RKO (cell line): ENCODE data around the gene VEGFB.

Experiments
- DNase-seq: peaks from one replicate; pipeline ENCODE4 v3.0.0-alpha.2; 2016; ENCODE audit warnings: low spot score

Gene VEGFB

DNA sequence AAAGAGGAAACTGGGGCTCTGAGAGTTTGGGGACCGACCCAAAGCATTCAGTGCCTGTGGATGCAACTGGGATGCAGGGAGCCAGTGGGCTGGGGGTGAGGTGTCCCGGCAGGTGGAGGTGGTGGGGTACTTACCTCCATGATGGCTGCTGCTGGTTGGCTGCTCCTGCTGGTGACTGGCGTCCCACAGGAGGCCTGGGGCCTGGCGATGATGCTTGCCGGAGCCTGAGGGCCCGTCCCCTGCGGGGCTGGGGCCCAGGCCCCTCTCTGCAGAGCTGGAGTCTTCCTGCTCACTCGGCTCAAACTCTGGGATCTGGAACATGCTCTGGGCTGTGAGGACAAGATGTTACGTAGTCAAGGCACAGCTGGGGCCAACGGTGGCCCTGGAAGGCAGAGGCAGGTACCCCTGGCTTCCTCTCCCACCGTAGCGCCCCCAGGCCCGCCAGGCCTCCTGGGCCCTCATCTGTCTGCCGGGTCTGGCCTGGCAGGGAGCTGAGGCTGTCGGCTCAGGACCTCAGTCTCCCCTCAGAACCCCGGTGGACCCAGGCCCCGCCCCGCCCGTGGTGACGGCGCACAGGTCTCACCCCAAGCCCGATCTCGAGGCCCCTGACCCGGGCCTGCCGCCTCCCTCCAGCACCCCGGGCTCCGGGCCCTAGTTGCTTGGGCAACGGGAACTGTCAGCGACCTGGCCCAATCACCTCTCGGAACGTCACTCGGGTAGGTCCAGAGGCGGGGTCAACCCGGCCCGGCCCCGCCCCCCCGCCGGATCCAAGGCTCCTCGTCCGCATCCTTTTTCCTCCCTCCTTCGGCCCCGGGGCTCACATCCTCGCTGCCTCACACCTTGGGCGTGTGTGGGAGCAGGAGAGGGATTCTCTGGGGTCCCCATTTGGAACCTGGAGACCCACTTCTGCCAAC lies 49.9 kb downstream of the VEGFB start, which contains the start of gene BAD:
TSS of gene BAD (minus strand) at position 618 of the 914 bp plus-strand sequence. CDS start at position 321, 297 bp downstream.
- DNase-seq = peak; percentile 93

DNA sequence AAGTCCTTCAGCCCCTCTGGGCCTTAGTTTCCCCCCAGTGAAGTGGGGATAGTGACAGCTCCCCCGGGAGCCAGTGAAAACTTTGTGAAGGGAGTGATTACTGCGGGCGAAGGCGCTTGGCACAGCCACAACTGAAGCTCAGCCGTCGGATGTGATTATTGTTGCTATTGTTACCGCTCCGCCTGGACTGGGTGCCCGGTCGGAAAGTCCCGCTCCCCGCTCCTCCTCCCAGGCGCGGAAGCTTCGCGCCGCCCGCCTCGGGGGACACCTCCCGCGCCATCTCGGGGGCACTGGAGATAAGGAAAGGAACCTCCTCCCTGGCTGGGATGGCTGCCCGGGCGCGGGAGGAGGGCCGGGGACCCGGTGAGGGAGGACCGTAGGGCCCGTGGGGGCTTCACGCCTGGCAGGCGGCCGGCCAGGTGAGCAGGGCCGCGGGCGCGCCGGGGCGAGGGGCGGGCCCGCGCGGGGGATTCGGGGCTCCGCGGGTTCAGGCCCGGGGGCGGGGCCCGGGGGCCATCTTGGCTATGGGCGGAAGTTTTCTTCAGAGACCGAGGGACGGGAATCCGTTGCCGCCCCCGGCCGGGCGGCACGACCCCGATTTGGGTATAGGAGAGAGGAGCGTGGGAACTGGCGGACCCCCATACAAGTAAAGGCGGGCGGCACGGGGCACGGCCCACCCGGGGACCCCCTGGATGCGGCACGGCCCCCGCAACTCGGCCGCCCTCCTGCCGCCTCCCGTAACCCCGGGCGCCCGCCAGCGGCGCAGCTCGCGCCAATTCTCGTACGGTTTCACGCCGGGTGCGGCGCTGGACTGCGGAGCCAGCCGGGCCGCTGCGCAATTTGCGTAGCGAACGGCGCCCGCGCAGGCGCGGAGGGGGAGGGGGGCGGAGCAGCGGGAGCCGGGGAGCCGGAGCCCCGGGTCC lies 50.8 kb downstream of the VEGFB start, which contains the start of gene GPR137:
TSS of gene GPR137 (plus strand) at position 887 of the 923 bp plus-strand sequence. CDS start 677 bp downstream, outside the sequence.
- peak; percentile 63 for DNase-seq

DNA sequence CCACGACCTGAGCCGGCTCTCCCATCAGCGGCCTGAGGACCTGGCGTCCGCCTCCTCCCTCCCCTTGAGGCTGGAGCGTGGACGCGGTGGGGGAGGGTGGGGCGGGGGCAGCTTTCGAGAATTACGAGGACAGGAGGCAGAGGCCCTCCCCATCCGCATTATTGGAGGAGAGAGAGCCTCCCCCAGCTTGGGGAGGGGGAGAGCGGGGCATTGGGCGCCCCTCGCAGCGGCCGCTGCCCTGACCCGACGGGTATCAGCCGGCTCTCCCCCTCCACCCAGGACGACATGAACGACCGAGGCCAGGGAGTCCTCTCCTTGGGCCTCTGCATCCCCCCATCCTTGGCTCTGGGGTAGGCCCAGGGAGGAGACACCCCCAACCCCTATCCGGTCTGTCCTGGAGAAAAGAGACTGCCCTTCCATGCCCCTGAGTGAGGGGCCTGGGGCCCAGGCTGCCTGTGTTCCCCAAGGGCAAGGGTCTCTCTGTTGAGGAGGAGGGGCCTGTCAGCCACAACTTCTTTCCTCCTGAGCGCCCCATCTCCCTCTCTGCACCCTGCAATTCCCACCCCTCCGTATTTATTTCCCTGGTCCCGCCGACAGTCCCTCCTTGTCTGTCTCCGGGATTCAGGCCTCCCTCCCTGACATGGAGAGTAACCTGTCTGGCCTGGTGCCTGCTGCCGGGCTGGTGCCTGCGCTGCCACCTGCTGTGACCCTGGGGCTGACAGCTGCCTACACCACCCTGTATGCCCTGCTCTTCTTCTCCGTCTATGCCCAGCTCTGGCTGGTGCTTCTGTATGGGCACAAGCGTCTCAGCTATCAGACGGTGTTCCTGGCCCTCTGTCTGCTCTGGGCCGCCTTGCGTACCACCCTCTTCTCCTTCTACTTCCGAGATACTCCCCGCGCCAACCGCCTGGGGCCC lies 51.8 kb downstream of the VEGFB start:
- DNase-seq = peak; percentile 47

DNA sequence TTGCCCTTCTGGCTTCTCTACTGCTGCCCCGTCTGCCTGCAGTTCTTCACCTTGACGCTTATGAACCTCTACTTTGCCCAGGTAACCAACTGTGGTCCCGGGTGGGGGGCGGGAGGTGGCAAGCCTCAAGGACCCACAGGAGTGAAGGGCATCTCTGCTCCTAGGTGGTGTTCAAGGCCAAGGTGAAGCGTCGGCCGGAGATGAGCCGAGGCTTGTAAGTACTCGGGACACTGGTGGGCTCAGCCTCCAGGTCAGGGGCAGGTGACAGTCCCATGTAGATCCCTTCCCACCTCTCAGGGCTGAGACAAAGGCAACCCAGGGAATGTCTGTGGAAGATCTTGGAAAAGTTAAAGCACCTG lies 52.4 kb downstream of the VEGFB start:
- DNase-seq = no peak

DNA sequence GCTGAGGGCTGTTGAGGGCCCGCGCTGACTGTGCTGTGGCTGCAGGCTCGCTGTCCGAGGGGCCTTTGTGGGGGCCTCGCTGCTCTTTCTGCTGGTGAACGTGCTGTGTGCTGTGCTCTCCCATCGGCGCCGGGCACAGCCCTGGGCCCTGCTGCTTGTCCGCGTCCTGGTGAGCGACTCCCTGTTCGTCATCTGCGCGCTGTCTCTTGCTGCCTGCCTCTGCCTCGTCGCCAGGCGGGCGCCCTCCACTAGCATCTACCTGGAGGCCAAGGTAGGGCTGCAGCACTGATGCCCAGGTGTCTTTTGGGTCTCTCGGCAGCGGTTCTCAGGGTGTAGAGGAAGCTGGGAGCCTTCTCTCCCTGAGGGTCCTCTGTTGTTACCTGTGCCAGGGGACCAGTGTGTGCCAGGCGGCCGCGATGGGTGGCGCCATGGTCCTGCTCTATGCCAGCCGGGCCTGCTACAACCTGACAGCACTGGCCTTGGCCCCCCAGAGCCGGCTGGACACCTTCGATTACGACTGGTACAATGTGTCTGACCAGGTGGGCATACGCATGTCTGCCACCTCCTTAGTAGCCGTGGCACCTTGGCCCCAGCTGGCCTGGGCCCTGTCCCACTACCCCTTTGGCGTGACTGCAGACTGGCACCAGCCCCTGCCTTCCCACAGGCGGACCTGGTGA lies 53.4 kb downstream of the VEGFB start:
- no peak for DNase-seq

DNA sequence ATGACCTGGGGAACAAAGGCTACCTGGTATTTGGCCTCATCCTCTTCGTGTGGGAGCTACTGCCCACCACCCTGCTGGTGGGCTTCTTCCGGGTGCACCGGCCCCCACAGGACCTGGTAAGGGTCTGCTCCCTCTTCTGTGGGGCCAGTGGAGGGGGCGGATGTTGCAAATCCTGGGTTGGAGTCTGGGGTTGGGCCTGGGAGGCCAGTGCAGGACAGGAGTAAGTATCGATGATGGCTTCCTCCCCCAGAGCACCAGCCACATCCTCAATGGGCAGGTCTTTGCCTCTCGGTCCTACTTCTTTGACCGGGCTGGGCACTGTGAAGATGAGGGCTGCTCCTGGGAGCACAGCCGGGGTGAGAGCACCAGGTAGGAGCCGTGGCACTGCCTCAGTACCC lies 54.0 kb downstream of the VEGFB start:
- no peak for DNase-seq
